HepG2 (cell line): ENCODE data around the gene ALG9. TPM values are rescaled to one million over a fixed set of nuclear protein-coding genes. Genes with fewer than 3 reads are reported as not detected.

Source experiments
- ADNP ChIP-seq: sonication (generic); formaldehyde crosslinking; IDR thresholded peaks from 2 replicates; pipeline ENCODE4 v1.4.0; 2020; ENCODE audit warnings: missing genetic modification reagents
- CREM ChIP-seq, 2 experiments: sonication (generic) in 1 of 2; formaldehyde crosslinking in 1 of 2; IDR thresholded peaks; 2 replicates each; pipeline versions ENCODE4 v1.4.0 to v1.6.1; 2016 to 2020; ENCODE audit warnings: antibody characterized with exemption in 1 of 2, mild to moderate bottlenecking in 1 of 2, missing genetic modification reagents in 1 of 2
- FOXA1 ChIP-seq, 2 experiments: fragments of 450-650 bp in 1 of 2; sonication (generic) in 1 of 2; formaldehyde crosslinking in 1 of 2; IDR thresholded peaks; 2 replicates each; pipeline versions ENCODE4 v1.4.0 to v1.6.1; 2016 to 2020; ENCODE audit warnings: missing genetic modification reagents in 1 of 2
- GATAD2A ChIP-seq: IDR thresholded peaks from 2 replicates; pipeline ENCODE4 v1.6.1; 2016
- GLI4 ChIP-seq: sonication (generic); formaldehyde crosslinking; IDR thresholded peaks from 2 replicates; pipeline ENCODE4 v1.5.1; 2020; ENCODE audit warnings: missing genetic modification reagents, mild to moderate bottlenecking, moderate library complexity, borderline replicate concordance
- HDAC1 ChIP-seq: sonication (generic); formaldehyde crosslinking; IDR thresholded peaks from 2 replicates; pipeline ENCODE4 v1.5.1; 2020; ENCODE audit warnings: mild to moderate bottlenecking, missing genetic modification reagents
- HIVEP1 ChIP-seq: sonication (generic); formaldehyde crosslinking; IDR thresholded peaks from 2 replicates; pipeline ENCODE4 v1.4.0; 2020; ENCODE audit warnings: mild to moderate bottlenecking, missing genetic modification reagents
- HMG20A ChIP-seq: IDR thresholded peaks from 2 replicates; pipeline ENCODE4 v1.6.1; 2016; ENCODE audit warnings: borderline replicate concordance
- HNF4G ChIP-seq, 2 experiments: sonication (generic) in 1 of 2; formaldehyde crosslinking in 1 of 2; IDR thresholded peaks; 2 replicates each; pipeline versions ENCODE4 v1.4.0 to v1.6.1; 2011 to 2020; ENCODE audit warnings: borderline replicate concordance in 2 of 2, low read depth in 2 of 2, mild to moderate bottlenecking in 2 of 2, low read length in 1 of 2, missing genetic modification reagents in 1 of 2, moderate library complexity in 1 of 2
- KDM2A ChIP-seq: sonication (generic); formaldehyde crosslinking; IDR thresholded peaks from 2 replicates; pipeline ENCODE4 v1.4.0; 2020; ENCODE audit warnings: low read depth, missing genetic modification reagents, borderline replicate concordance
- KDM5B ChIP-seq: sonication (generic); formaldehyde crosslinking; IDR thresholded peaks from 2 replicates; pipeline ENCODE4 v1.4.0; 2020; ENCODE audit warnings: missing genetic modification reagents, mild to moderate bottlenecking, borderline replicate concordance
- KLF11 ChIP-seq: IDR thresholded peaks from 2 replicates; pipeline ENCODE4 v1.6.1; 2016; ENCODE audit warnings: missing compliant biosample characterization
- MAZ ChIP-seq, 2 experiments: sonication (generic) in 1 of 2; formaldehyde crosslinking in 1 of 2; IDR thresholded peaks; 2 replicates each; pipeline versions ENCODE4 v1.5.0 to v1.6.1; 2012 to 2020; ENCODE audit warnings: low read depth in 2 of 2, mild to moderate bottlenecking in 2 of 2, borderline replicate concordance in 1 of 2, improper control_type of control experiment in 1 of 2, low read length in 1 of 2, missing genetic modification reagents in 1 of 2, moderate library complexity in 1 of 2
- MED1 ChIP-seq: sonication (generic); formaldehyde crosslinking; IDR thresholded peaks from 2 replicates; pipeline ENCODE4 v1.4.0; 2020; ENCODE audit warnings: missing genetic modification reagents
- MIXL1 ChIP-seq: IDR thresholded peaks from 2 replicates; pipeline ENCODE4 v1.6.1; 2016
- NFRKB ChIP-seq: fragments of 450-650 bp; IDR thresholded peaks from 2 replicates; pipeline ENCODE4 v1.6.1; 2017
- PATZ1 ChIP-seq: sonication (generic); formaldehyde crosslinking; IDR thresholded peaks from 2 replicates; pipeline ENCODE4 v1.4.0; 2020; ENCODE audit warnings: missing genetic modification reagents
- REPIN1 ChIP-seq: sonication (generic); formaldehyde crosslinking; IDR thresholded peaks from 2 replicates; pipeline ENCODE4 v1.8.0; 2022; ENCODE audit warnings: missing genetic modification reagents, low read depth, mild to moderate bottlenecking, borderline replicate concordance
- SP4 ChIP-seq: sonication (generic); formaldehyde crosslinking; IDR thresholded peaks from 2 replicates; pipeline ENCODE4 v1.8.1; 2023; ENCODE audit warnings: mild to moderate bottlenecking, missing genetic modification reagents
- THRA ChIP-seq: sonication (generic); formaldehyde crosslinking; IDR thresholded peaks from 2 replicates; pipeline ENCODE4 v1.4.0; 2020; ENCODE audit warnings: missing genetic modification reagents, borderline replicate concordance
- ZBTB3 ChIP-seq: sonication (generic); formaldehyde crosslinking; IDR thresholded peaks from 2 replicates; pipeline ENCODE4 v1.4.0; 2020; ENCODE audit warnings: low read depth, mild to moderate bottlenecking, moderate library complexity, missing genetic modification reagents, borderline replicate concordance
- ZNF230 ChIP-seq: sonication (generic); formaldehyde crosslinking; IDR thresholded peaks from 2 replicates; pipeline ENCODE4 v1.4.0; 2020; ENCODE audit warnings: mild to moderate bottlenecking, missing genetic modification reagents
- ZNF501 ChIP-seq: sonication (generic); formaldehyde crosslinking; IDR thresholded peaks from 2 replicates; pipeline ENCODE4 v1.5.1; 2020; ENCODE audit warnings: mild to moderate bottlenecking, moderate library complexity, missing genetic modification reagents
- ZNF546 ChIP-seq: sonication (generic); formaldehyde crosslinking; conservative IDR thresholded peaks from 2 replicates; pipeline ENCODE4 v1.8.1; 2023; ENCODE audit warnings: mild to moderate bottlenecking, missing genetic modification reagents
- ZNF558 ChIP-seq: sonication (generic); formaldehyde crosslinking; IDR thresholded peaks from 2 replicates; pipeline ENCODE4 v1.9.0; 2022; ENCODE audit warnings: mild to moderate bottlenecking, missing genetic modification reagents, borderline replicate concordance
- ZNF644 ChIP-seq: IDR thresholded peaks from 2 replicates; pipeline ENCODE4 v1.6.1; 2016; ENCODE audit warnings: low read depth
- ZNF792 ChIP-seq: IDR thresholded peaks from 2 replicates; pipeline ENCODE4 v1.6.1; 2016
- polyA plus RNA-seq, 8 experiments: library from polyadenylated mRNA; depleted of rRNA in 3 of 8; stranded (reverse) in 7 of 8; unstranded in 1 of 8; fragments of >200 nt; fragmentation: Illumina TruSeq in 4 of 8; extraction: Trizol in 4 of 8; gene quantifications; 2 replicates each; pipeline versions ENCODE4 v1.2.1 to v1.2.3, GENCODE V29; 2011 to 2016; ENCODE audit warnings: low read depth in 4 of 8, missing spikeins in 1 of 8, mixed read lengths in 1 of 8; ENCODE audit not compliant: insufficient read depth in 1 of 8
- total RNA-seq, 5 experiments: library from RNA; depleted of rRNA; stranded (reverse); fragments of >200 nt; fragmentation: Illumina TruSeq; extraction: Trizol; gene quantifications; 2 replicates each; pipeline ENCODE4 v1.2.3, GENCODE V29; 2016; ENCODE audit warnings: low read depth in 1 of 5
- TF ChIP-seq, protein P1 (sequence below): sonication (generic); formaldehyde crosslinking; IDR thresholded peaks from 2 replicates; pipeline ENCODE4 v1.4.0; 2020; ENCODE audit warnings: missing genetic modification reagents; ENCODE audit errors: not compliant biosample characterization

ALG9 gene
- total and polyA plus RNA-seq, 2 of the 13 experiments (the other 11 are each of a cell fraction or from before 2014, with no cell fraction given): 39.4 to 40.6 TPM

GRCh38 chr11:111840143-111840542, 31.2 kb downstream of the ALG9 start (continued):
- TF ChIP-seq REPIN1 (0 out of 2 replicates have a peak, but pooled peaks have one; percentile 44), PATZ1 (CRISPR knock-in tag) (0 out of 2 replicates have a peak, but pooled peaks have one; percentile 18), CREM (IDR thresholded peaks at IDR 0.05) (peak; percentile 53; the same call in 1 of the 2 replicates), CREM (CRISPR knock-in tag; IDR thresholded peaks at IDR 0.05) (no peak), ZNF230 (CRISPR knock-in tag) (no peak), HIVEP1 (CRISPR knock-in tag) (no peak), GLI4 (CRISPR knock-in tag) (no peak), NFRKB (no peak), MED1 (peak; percentile 75), SP4 (CRISPR knock-in tag) (no peak), HMG20A (peak; percentile 81), ADNP (CRISPR knock-in tag) (no peak), ZNF546 (no peak), GATAD2A (peak; percentile 95), KDM5B (CRISPR knock-in tag) (no peak), HNF4G (IDR thresholded peaks at IDR 0.05; ENCODE audit: borderline replicate concordance, low read depth, low read length) (peak; percentile 74; the same call in 1 of the 2 replicates), HNF4G (CRISPR knock-in tag; IDR thresholded peaks at IDR 0.05; ENCODE audit: borderline replicate concordance, low read depth) (peak; percentile 46; the same call in 1 of the 2 replicates), KDM2A (CRISPR knock-in tag) (no peak), ZBTB3 (CRISPR knock-in tag) (no peak), ZNF644 (CRISPR knock-in tag) (peak; percentile 58; the same call in 1 of the 2 replicates), FOXA1 (IDR thresholded peaks at IDR 0.05) (peak; percentile 52; the same call in 1 of the 2 replicates), FOXA1 (CRISPR knock-in tag; IDR thresholded peaks at IDR 0.05) (peak; percentile 49), THRA (peak; percentile 31; the same call in 1 of the 2 replicates), HDAC1 (CRISPR knock-in tag) (peak; percentile 66; the same call in 1 of the 2 replicates), ZNF501 (CRISPR knock-in tag) (no peak), ZNF558 (CRISPR knock-in tag) (no peak), MIXL1 (CRISPR knock-in tag) (peak; percentile 82), ZNF792 (CRISPR knock-in tag) (0 out of 2 replicates have a peak, but pooled peaks have one; percentile 15), KLF11 (no peak), MAZ (IDR thresholded peaks at IDR 0.05; ENCODE audit: borderline replicate concordance, low read depth, low read length) (no peak), MAZ (CRISPR knock-in tag; IDR thresholded peaks at IDR 0.05; ENCODE audit: low read depth) (no peak)
- TF ChIP-seq, protein P1, sequence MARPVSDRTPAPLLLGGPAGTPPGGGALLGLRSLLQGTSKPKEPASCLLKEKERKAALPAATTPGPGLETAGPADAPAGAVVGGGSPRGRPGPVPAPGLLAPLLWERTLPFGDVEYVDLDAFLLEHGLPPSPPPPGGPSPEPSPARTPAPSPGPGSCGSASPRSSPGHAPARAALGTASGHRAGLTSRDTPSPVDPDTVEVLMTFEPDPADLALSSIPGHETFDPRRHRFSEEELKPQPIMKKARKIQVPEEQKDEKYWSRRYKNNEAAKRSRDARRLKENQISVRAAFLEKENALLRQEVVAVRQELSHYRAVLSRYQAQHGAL (CRISPR knock-in tag): no peak
